Mesenchymal stem cell (in vitro differentiated cells and primary cell): ENCODE results near the gene EFS.
"Not testable (repeated sequence)": the region's sequence is repeated elsewhere in the genome, so short reads cannot be mapped to it uniquely, and the experiment has no call there.

ENCODE experiments used
- DNase-seq: peaks from one replicate; pipeline ENCODE4 v3.0.0-alpha.2; 2013
- H2AFZ ChIP-seq: one replicate; pipeline ENCODE4 v1.6.1; 2013; ENCODE audit warnings: low read depth, mild to moderate bottlenecking, control low read depth, inconsistent platforms, low read length, moderate library complexity
- H2AK5ac ChIP-seq: 2 replicates; pipeline ENCODE4 v1.6.1; 2013; ENCODE audit warnings: low read length, moderate library complexity, mild to moderate bottlenecking, inconsistent platforms; ENCODE audit not compliant: severe bottlenecking
- H2BK120ac ChIP-seq: one replicate; pipeline ENCODE4 v1.6.1; 2013; ENCODE audit warnings: low read depth, mild to moderate bottlenecking, inconsistent platforms, low read length, moderate library complexity
- H2BK12ac ChIP-seq, 2 experiments: one replicate each; pipeline ENCODE4 v1.6.1; 2013; ENCODE audit warnings: inconsistent platforms in 2 of 2, low read length in 2 of 2, mild to moderate bottlenecking in 2 of 2, moderate library complexity in 2 of 2, control low read depth in 1 of 2
- H2BK15ac ChIP-seq: one replicate; pipeline ENCODE4 v1.6.1; 2013; ENCODE audit warnings: mild to moderate bottlenecking, low read depth, inconsistent platforms; ENCODE audit not compliant: poor library complexity, severe bottlenecking
- H2BK5ac ChIP-seq: 2 replicates; pipeline ENCODE4 v1.6.1; 2013; ENCODE audit warnings: low read depth, mild to moderate bottlenecking, low read length, control low read depth, inconsistent platforms; ENCODE audit not compliant: poor library complexity, severe bottlenecking
- H3K14ac ChIP-seq, 2 experiments: one replicate each; pipeline ENCODE4 v1.6.1; 2013; ENCODE audit warnings: inconsistent platforms in 2 of 2, low read length in 2 of 2, control low read depth in 1 of 2, mild to moderate bottlenecking in 1 of 2, moderate library complexity in 1 of 2
- H3K18ac ChIP-seq, 2 experiments: one replicate each; pipeline ENCODE4 v1.6.1; 2013; ENCODE audit warnings: inconsistent platforms in 2 of 2, low read length in 2 of 2, control low read depth in 1 of 2, low read depth in 1 of 2, mild to moderate bottlenecking in 1 of 2
- H3K23ac ChIP-seq, 2 experiments: one replicate each; pipeline ENCODE4 v1.6.1; 2013; ENCODE audit warnings: inconsistent platforms in 2 of 2, low read length in 2 of 2, mild to moderate bottlenecking in 2 of 2, moderate library complexity in 2 of 2, control low read depth in 1 of 2
- H3K27ac ChIP-seq: 2 replicates; pipeline ENCODE4 v1.5.1; 2013; ENCODE audit warnings: mild to moderate bottlenecking, moderate library complexity, low read length, control low read depth, inconsistent platforms; ENCODE audit not compliant: poor library complexity, severe bottlenecking
- H3K27me3 ChIP-seq, 2 experiments: 2 replicates each; pipeline versions ENCODE4 v1.6.1 to v1.7.0; 2013; ENCODE audit warnings: low read length in 2 of 2, mild to moderate bottlenecking in 2 of 2, moderate library complexity in 2 of 2, control low read depth in 1 of 2, inconsistent platforms in 1 of 2; ENCODE audit not compliant: control insufficient read depth in 1 of 2, insufficient read depth in 1 of 2
- H3K36me3 ChIP-seq, 2 experiments: 2 replicates each; pipeline versions ENCODE4 v1.6.1 to v1.7.0; 2013; ENCODE audit warnings: low read length in 2 of 2, control low read depth in 1 of 2, inconsistent platforms in 1 of 2, low read depth in 1 of 2, mild to moderate bottlenecking in 1 of 2; ENCODE audit not compliant: insufficient read depth in 2 of 2, control insufficient read depth in 1 of 2
- H3K4ac ChIP-seq, 2 experiments: one replicate each; pipeline ENCODE4 v1.6.1; 2013; ENCODE audit warnings: inconsistent platforms in 2 of 2, low read length in 2 of 2, mild to moderate bottlenecking in 2 of 2, moderate library complexity in 2 of 2, control low read depth in 1 of 2, low read depth in 1 of 2
- H3K4me1 ChIP-seq: 2 replicates; pipeline ENCODE4 v1.6.1; 2013; ENCODE audit warnings: low read depth, low read length, control low read depth; ENCODE audit not compliant: control insufficient read depth, insufficient read depth
- H3K4me2 ChIP-seq: 2 replicates; pipeline ENCODE4 v1.6.1; 2013; ENCODE audit warnings: low read length, mild to moderate bottlenecking, inconsistent platforms; ENCODE audit not compliant: poor library complexity, severe bottlenecking
- H3K4me3 ChIP-seq, 2 experiments: 2 replicates each; pipeline versions ENCODE4 v1.5.1 to v1.7.0; 2013; ENCODE audit warnings: low read length in 2 of 2, mild to moderate bottlenecking in 2 of 2, control low read depth in 1 of 2, low read depth in 1 of 2; ENCODE audit not compliant: insufficient read depth in 1 of 2
- H3K79me1 ChIP-seq: replicated peaks from 2 replicates; pipeline ENCODE4 v1.6.1; 2013; ENCODE audit warnings: mild to moderate bottlenecking, control low read depth, low read length, inconsistent platforms; ENCODE audit not compliant: poor library complexity, severe bottlenecking
- H3K9ac ChIP-seq: 2 replicates; pipeline ENCODE4 v1.7.0; 2013; ENCODE audit warnings: mild to moderate bottlenecking, low read length, moderate library complexity
- H3K9me3 ChIP-seq: 2 replicates; pipeline ENCODE4 v1.7.0; 2013; ENCODE audit warnings: mild to moderate bottlenecking, low read length; ENCODE audit not compliant: control insufficient read depth
- H4K8ac ChIP-seq: one replicate; pipeline ENCODE4 v1.6.1; 2013; ENCODE audit warnings: inconsistent platforms, mild to moderate bottlenecking, low read length, moderate library complexity
- H4K91ac ChIP-seq: one replicate; pipeline ENCODE4 v1.6.1; 2013; ENCODE audit warnings: mild to moderate bottlenecking, low read length, inconsistent platforms
- WGBS: methylation state at CpG from one replicate; pipeline ENCODE4 v1.1.7; 2013; ENCODE audit warnings: mixed read lengths; 5-methylcytosine and 5-hydroxymethylcytosine counted together

Gene EFS

GRCh38 chr14:23401291-23401690, 36.3 kb upstream of the EFS start:
- H2BK5ac ChIP-seq: no peak overlapping the region
- no peak overlapping the region for H3K18ac ChIP-seq
- H2BK12ac ChIP-seq: no peak overlapping the region
- H3K27me3 ChIP-seq: peaks cover 33 to 61% of the 10 kb centered on the region in 2 experiments
- no peak overlapping the region for H3K23ac ChIP-seq
- no peak for DNase-seq
- no peak overlapping the region for H3K4me2 ChIP-seq
- no peak overlapping the region for H3K14ac ChIP-seq
- H3K4me1 ChIP-seq: no peaks in the 10 kb centered on the region
- no peak overlapping the region for H3K27ac ChIP-seq
- H3K79me1 ChIP-seq: no peaks in the 10 kb centered on the region
- no peak overlapping the region for H4K91ac ChIP-seq
- no peaks in the 10 kb centered on the region for H3K9me3 ChIP-seq
- no peak overlapping the region for H3K4ac ChIP-seq
- H2BK15ac ChIP-seq: no peak overlapping the region
- no peak overlapping the region for H3K9ac ChIP-seq
- H4K8ac ChIP-seq: no peak overlapping the region
- 85% methylated on average over 4 of the region's 4 CpGs for WGBS
- no peak overlapping the region for H2BK120ac ChIP-seq
- H3K4me3 ChIP-seq: no peak overlapping the region
- no peaks in the 10 kb centered on the region for H3K36me3 ChIP-seq
- H2AK5ac ChIP-seq: no peak overlapping the region
- no peak overlapping the region for H2AFZ ChIP-seq

GRCh38 chr14:23400496-23401149, 35.7 kb upstream of the EFS start:
- not testable (repeated sequence) for H3K27ac ChIP-seq, H3K18ac ChIP-seq, H3K4ac ChIP-seq, H2BK12ac ChIP-seq, H2BK5ac ChIP-seq, H3K79me1 ChIP-seq, H4K8ac ChIP-seq, H3K14ac ChIP-seq, H3K4me3 ChIP-seq, H3K9me3 ChIP-seq, H3K36me3 ChIP-seq, DNase-seq, H4K91ac ChIP-seq, H3K4me2 ChIP-seq, H3K23ac ChIP-seq, H2BK15ac ChIP-seq, H3K9ac ChIP-seq, H3K4me1 ChIP-seq, H2BK120ac ChIP-seq, H2AK5ac ChIP-seq, H2AFZ ChIP-seq
- WGBS: 83% methylated on average over 16 of the region's 16 CpGs
- H3K27me3 ChIP-seq: peaks cover 30 to 56% of the 10 kb centered on the region in 2 experiments

- Histone ChIP-seq H3K18ac (no peak overlapping the region), H3K4me2 (no peak overlapping the region), H3K4ac (no peak overlapping the region), H3K4me3 (no peak overlapping the region), H2AFZ (no peak overlapping the region), H2BK120ac (no peak overlapping the region), H3K79me1 (no peaks in the 10 kb centered on the region), H2BK12ac (no peak overlapping the region), H3K9ac (no peak overlapping the region), H3K27me3 (peaks cover 27 to 50% of the 10 kb centered on the region in 2 experiments), H3K27ac (no peak overlapping the region), H3K36me3 (no peaks in the 10 kb centered on the region), H3K23ac (no peak overlapping the region), H2AK5ac (no peak overlapping the region), H2BK5ac (no peak overlapping the region), H4K8ac (no peak overlapping the region), H3K14ac (no peak overlapping the region), H2BK15ac (no peak overlapping the region), H3K4me1 (no peaks in the 10 kb centered on the region), H4K91ac (no peak overlapping the region), H3K9me3 (no peaks in the 10 kb centered on the region)
- DNase-seq: no peak
- WGBS: 64% methylated on average over 4 of the region's 6 CpGs
Measured at GRCh38 chr14:23399591-23399990, 34.6 kb upstream of the EFS start.

- 93% methylated on average over 2 of the region's 3 CpGs for WGBS
- Histone ChIP-seq H3K14ac (no peak overlapping the region), H2BK15ac (no peak overlapping the region), H3K23ac (no peak overlapping the region), H4K8ac (no peak overlapping the region), H3K4ac (no peak overlapping the region), H3K18ac (no peak overlapping the region), H3K79me1 (no peaks in the 10 kb centered on the region), H2AFZ (no peak overlapping the region), H3K27ac (no peak overlapping the region), H3K27me3 (peaks cover 22 to 46% of the 10 kb centered on the region in 2 experiments), H3K36me3 (no peaks in the 10 kb centered on the region), H2BK5ac (no peak overlapping the region), H3K9me3 (no peaks in the 10 kb centered on the region), H2AK5ac (no peak overlapping the region), H4K91ac (no peak overlapping the region), H3K4me3 (no peak overlapping the region), H3K4me1 (no peaks in the 10 kb centered on the region), H3K9ac (no peak overlapping the region), H3K4me2 (no peak overlapping the region), H2BK12ac (no peak overlapping the region), H2BK120ac (no peak overlapping the region)
- DNase-seq: no peak
Measured at GRCh38 chr14:23399136-23399535, 34.2 kb upstream of the EFS start.
